Loucy (cell line): Measurements from ENCODE around the gene HMGB3.

Source experiments
- EZH2phosphoT487 ChIP-seq: fragments of 200-600 bp; IDR thresholded peaks from 2 replicates; pipeline ENCODE4 v1.6.1; 2018; ENCODE audit warnings: antibody characterized with exemption, mild to moderate bottlenecking, moderate library complexity, borderline replicate concordance
- TF ChIP-seq, protein P1 (sequence below): fragments of 200-600 bp; sonication (generic); conservative IDR thresholded peaks from 2 replicates; pipeline ENCODE4 v1.5.1; 2014; ENCODE audit warnings: mild to moderate bottlenecking, antibody characterized with exemption, low read length

DNA sequence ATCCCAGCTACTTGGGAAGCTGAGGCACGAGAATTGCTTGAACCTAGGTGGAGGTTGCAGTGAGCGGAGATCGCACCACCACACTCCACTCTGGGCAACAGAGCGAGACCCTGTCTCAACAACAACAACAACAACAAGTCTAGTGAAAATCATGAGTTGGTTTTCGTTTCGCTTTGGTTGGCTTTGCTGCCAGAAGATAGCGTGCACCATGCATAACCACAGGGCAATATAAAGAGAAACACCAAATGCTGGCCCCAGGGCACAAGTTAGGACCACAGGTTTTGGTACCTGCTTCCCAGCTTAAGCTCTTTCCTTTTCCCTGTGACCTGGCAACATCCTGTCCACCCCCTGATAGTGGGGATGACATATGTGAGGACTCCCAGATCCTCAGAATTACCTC is 21.5 kb upstream of the HMGB3 start:
- TF ChIP-seq, protein P1, sequence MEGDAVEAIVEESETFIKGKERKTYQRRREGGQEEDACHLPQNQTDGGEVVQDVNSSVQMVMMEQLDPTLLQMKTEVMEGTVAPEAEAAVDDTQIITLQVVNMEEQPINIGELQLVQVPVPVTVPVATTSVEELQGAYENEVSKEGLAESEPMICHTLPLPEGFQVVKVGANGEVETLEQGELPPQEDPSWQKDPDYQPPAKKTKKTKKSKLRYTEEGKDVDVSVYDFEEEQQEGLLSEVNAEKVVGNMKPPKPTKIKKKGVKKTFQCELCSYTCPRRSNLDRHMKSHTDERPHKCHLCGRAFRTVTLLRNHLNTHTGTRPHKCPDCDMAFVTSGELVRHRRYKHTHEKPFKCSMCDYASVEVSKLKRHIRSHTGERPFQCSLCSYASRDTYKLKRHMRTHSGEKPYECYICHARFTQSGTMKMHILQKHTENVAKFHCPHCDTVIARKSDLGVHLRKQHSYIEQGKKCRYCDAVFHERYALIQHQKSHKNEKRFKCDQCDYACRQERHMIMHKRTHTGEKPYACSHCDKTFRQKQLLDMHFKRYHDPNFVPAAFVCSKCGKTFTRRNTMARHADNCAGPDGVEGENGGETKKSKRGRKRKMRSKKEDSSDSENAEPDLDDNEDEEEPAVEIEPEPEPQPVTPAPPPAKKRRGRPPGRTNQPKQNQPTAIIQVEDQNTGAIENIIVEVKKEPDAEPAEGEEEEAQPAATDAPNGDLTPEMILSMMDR = no peak
- TF ChIP-seq EZH2phosphoT487 = no peak
